ENCODE measurements around the gene PDC. TPM values are rescaled to one million over a fixed set of nuclear protein-coding genes. Genes with fewer than 3 reads are reported as not detected.
"Not testable (repeated sequence)": the region's sequence is repeated elsewhere in the genome, so short reads cannot be mapped to it uniquely, and the experiment has no call there.

Gene PDC
- total RNA-seq, 3 donors from 2014 or later = not detected

- TF ChIP-seq POLR2AphosphoS5 (IDR thresholded peaks at IDR 0.05) (no peak), POLR2A (IDR thresholded peaks at IDR 0.05) (no peak), CTCF (IDR thresholded peaks at IDR 0.05) (no peak)
- Histone ChIP-seq H3K9me3 (no peaks in the 10 kb centered on the region), H3K27me3 (no peaks in the 10 kb centered on the region), H3K36me3 (no peaks in the 10 kb centered on the region), H3K4me3 (no peak overlapping the region), H3K4me1 (no peaks in the 10 kb centered on the region), H3K27ac (no peak overlapping the region)
- DNase-seq (ENCODE audit: low spot score in 2 of 2) = no peak
- intact Hi-C loops (cut with DNase I; ENCODE audit: low total_unique reads) = no loop called here
Measured at GRCh38 chr1:186473047-186473446, 12.1 kb upstream of the PDC start.

- intact Hi-C loops (cut with DNase I; ENCODE audit: low total_unique reads) = no loop called here
- TF ChIP-seq POLR2A (IDR thresholded peaks at IDR 0.05) (no peak), CTCF (IDR thresholded peaks at IDR 0.05) (no peak), POLR2AphosphoS5 (IDR thresholded peaks at IDR 0.05) (no peak)
- Histone ChIP-seq H3K27me3 (no peaks in the 10 kb centered on the region), H3K27ac (no peak overlapping the region), H3K4me1 (no peaks in the 10 kb centered on the region), H3K36me3 (no peaks in the 10 kb centered on the region), H3K4me3 (no peak overlapping the region), H3K9me3 (no peaks in the 10 kb centered on the region)
- DNase-seq (ENCODE audit: low spot score in 2 of 2) = no peak
Measured at GRCh38 chr1:186465946-186466345, 5.0 kb upstream of the PDC start.

- intact Hi-C loops (cut with DNase I; ENCODE audit: low total_unique reads) = not testable (repeated sequence)
Measured at GRCh38 chr1:186465491-186465890, 4.6 kb upstream of the PDC start.

GRCh38 chr1:186463926-186464325, 3.0 kb upstream of the PDC start:
- DNase-seq (ENCODE audit: low spot score in 2 of 2) = no peak
- Histone ChIP-seq H3K27me3 (no peaks in the 10 kb centered on the region), H3K4me3 (no peak overlapping the region), H3K4me1 (no peaks in the 10 kb centered on the region), H3K27ac (no peak overlapping the region), H3K36me3 (no peaks in the 10 kb centered on the region), H3K9me3 (no peaks in the 10 kb centered on the region)
- TF ChIP-seq POLR2AphosphoS5 (IDR thresholded peaks at IDR 0.05) (no peak), CTCF (IDR thresholded peaks at IDR 0.05) (no peak), POLR2A (IDR thresholded peaks at IDR 0.05) (no peak)
- intact Hi-C loops (cut with DNase I; ENCODE audit: low total_unique reads) = no loop called here

More at GRCh38 chr1:186465491-186465890, 4.6 kb upstream of the PDC start:
- DNase-seq (ENCODE audit: low spot score in 2 of 2); H3K27me3 ChIP-seq; H3K36me3 ChIP-seq; H3K27ac ChIP-seq; H3K4me1 ChIP-seq; H3K4me3 ChIP-seq; H3K9me3 ChIP-seq: not testable (repeated sequence)

- Histone ChIP-seq H3K4me3 (no peak overlapping the region), H3K36me3 (no peaks in the 10 kb centered on the region), H3K27ac (no peak overlapping the region), H3K4me1 (no peaks in the 10 kb centered on the region), H3K27me3 (no peaks in the 10 kb centered on the region), H3K9me3 (no peaks in the 10 kb centered on the region)
- TF ChIP-seq POLR2AphosphoS5 (IDR thresholded peaks at IDR 0.05) (no peak), CTCF (IDR thresholded peaks at IDR 0.05) (no peak), POLR2A (IDR thresholded peaks at IDR 0.05) (no peak)
- no peak for DNase-seq (ENCODE audit: low spot score in 2 of 2)
- intact Hi-C loops (cut with DNase I; ENCODE audit: low total_unique reads) = no loop called here
Measured at GRCh38 chr1:186463511-186463910, 2.6 kb upstream of the PDC start.

- H3K27ac ChIP-seq; H3K27me3 ChIP-seq; intact Hi-C loops (cut with DNase I; ENCODE audit: low total_unique reads); H3K4me1 ChIP-seq; H3K9me3 ChIP-seq; DNase-seq (ENCODE audit: low spot score in 2 of 2); H3K4me3 ChIP-seq; H3K36me3 ChIP-seq: not testable (repeated sequence)
Measured at GRCh38 chr1:186459161-186459560, 1.8 kb downstream of the PDC start.
